AML-193 (cell line): ENCODE results near the gene ADAT2.

Source experiments
- DNase-seq, 2 experiments: peaks; one replicate each; lab custom pipeline; 2025; lab: John Stamatoyannopoulos, UW

Gene ADAT2

DNA sequence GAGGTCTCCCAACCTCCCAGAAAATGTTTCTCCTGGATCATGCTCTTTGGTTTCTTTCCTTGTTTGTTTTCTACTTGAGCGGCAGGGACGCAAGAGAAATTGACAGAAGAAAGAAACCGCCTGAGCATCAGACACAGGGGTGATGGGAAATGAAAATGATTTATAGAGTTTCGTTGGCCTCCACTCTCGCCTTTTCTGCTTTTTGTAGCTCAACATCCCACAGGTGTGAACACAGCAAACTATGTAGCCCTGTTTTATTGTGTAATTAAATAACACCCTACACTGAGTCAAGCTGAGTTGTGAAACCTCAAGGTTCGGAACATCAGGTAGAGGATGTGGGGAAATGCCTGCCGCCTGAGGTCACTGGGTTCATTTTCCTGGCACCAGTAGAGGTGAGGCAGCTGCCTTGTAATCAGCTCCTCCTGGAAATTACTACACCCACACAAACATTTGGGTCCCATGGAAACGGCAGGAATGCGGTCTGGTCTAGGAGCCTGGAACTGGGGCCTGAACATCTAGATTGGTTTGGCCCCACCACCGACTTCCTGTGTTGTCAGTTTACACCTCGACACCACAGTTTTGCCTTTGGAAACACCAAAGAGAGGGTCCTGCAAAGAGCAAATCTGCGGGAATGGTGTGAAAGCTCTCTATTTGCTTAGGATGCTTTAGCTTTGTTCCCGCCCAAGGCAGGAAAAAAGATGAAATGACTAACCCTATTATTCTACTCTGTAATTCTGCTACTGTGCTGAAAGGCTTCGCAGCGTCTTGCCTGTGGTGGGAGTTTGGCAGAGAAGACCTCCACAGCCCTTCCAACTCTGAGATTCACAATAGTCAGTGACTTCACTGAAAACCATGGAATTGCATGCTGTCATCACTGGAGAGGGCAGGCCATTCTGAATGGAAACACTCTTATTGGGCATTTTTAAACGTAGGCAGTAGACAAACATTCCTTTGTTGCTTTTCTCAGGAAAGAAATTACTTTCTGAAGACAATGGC, 53.0 kb downstream of the ADAT2 start:
- DNase-seq, result no peak

DNA sequence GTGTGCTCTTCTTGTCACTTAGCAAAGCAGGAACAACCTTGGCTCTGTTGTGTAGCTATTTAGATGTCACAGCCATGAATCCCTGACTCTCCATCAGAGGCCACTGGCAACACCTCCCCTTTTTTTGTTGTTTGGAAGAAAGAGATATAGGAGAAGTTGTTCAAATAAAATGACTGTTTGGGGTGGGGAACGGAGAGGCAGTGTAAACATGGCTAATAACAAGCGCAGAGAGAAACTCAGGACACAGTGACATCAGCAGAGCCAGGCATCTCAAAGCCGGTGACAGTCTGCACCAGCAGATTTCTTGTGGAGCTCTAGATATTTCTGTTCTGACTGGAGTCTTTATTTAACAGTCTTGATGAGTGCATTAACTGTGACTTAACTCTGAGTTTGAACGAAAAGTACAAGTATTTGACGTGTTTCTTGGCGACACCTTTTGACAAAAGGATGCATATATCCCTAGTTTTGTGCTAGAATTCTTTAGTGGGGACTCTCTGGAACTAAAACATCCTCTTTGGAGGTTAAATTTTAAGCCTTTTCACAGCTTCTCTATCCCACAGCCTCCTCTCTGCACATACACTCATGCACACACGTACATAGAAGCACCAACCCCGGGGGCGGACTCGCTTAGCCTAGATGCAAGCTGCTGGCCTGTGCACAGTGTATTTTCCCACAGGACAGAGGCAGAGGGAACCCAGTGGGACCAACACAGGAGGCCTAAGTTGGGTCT, 53.8 kb downstream of the ADAT2 start:
- no peak for DNase-seq

DNA sequence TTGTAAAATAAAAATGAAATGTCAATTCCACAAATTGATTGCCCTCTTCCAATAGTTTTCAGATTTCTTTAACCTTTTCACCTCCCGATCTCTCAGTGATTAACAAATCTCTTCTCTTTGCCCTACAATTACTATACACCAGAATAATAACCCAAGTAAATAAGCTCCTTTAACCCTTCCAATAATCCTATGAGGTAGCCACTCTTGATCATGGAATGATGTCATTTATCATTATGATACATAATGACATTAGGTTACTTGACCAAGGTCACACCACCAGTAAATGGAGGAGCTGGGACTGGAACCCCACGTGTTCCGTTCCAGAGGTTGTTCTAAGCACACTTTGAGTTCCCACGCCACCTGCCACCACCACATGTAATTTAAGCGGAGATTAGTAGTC, 54.8 kb downstream of the ADAT2 start:
- no peak for DNase-seq

GRCh38 chr6:143394389-143394788, 56.1 kb downstream of the ADAT2 start:
- no peak for DNase-seq

GRCh38 chr6:143390278-143390677, 60.2 kb downstream of the ADAT2 start:
- DNase-seq, result no peak

- DNase-seq, result no peak
Observed at GRCh38 chr6:143385636-143386035, 64.9 kb downstream of the ADAT2 start.

GRCh38 chr6:143376861-143377260, 73.6 kb downstream of the ADAT2 start:
- DNase-seq, result no peak

- no peak for DNase-seq
Observed at GRCh38 chr6:143376375-143376774, 74.1 kb downstream of the ADAT2 start.

- no peak for DNase-seq
Observed at GRCh38 chr6:143375022-143375585, 75.4 kb downstream of the ADAT2 start.

DNA sequence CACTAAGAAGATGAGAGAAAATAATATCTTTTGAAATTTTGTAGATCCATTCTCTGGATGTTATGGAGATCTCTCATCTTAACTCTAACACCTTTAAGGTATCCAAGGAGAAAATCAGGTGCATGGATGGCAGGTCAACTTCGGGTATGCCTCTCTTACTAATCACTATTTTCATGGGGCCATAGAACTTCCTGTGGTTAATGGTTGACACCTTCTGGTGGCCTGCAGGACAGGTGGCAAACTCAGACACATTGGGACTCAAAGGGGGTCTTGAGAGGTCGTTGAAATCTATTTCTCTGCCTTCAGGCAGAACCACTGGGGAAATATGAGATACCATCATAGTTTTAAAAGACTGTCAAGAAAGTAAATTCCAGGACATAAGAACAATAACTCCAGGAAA, 76.5 kb downstream of the ADAT2 start:
- no peak for DNase-seq
